HEK293 (cell line): ENCODE data around the gene PHF5A.

ENCODE experiments used
- ATF2 ChIP-seq: fragments of 450-650 bp; formaldehyde crosslinking; IDR thresholded peaks from 2 replicates; pipeline ENCODE4 v1.5.1; 2016; ENCODE audit warnings: missing biosample characterization, missing genetic modification characterization, low read depth
- CTCF ChIP-seq: fragments of 450-650 bp; formaldehyde crosslinking; IDR thresholded peaks from 2 replicates; pipeline ENCODE4 v1.5.1; 2016; ENCODE audit warnings: missing biosample characterization, missing genetic modification characterization
- FEZF1 ChIP-seq: fragments of 450-650 bp; formaldehyde crosslinking; IDR thresholded peaks from 2 replicates; pipeline ENCODE4 v1.5.1; 2016; ENCODE audit warnings: missing biosample characterization, missing genetic modification characterization
- PRDM1 ChIP-seq: fragments of 450-650 bp; formaldehyde crosslinking; IDR thresholded peaks from 2 replicates; pipeline ENCODE4; 2016; ENCODE audit warnings: missing biosample characterization, missing genetic modification characterization
- PRDM6 ChIP-seq: fragments of 450-650 bp; formaldehyde crosslinking; IDR thresholded peaks from 2 replicates; pipeline ENCODE4 v1.5.1; 2017; ENCODE audit warnings: missing biosample characterization, missing genetic modification characterization
- RBAK ChIP-seq: fragments of 450-650 bp; formaldehyde crosslinking; IDR thresholded peaks from 2 replicates; pipeline ENCODE4 v1.5.1; 2016; ENCODE audit warnings: missing biosample characterization, missing genetic modification characterization
- SCRT2 ChIP-seq: fragments of 450-650 bp; formaldehyde crosslinking; IDR thresholded peaks from 2 replicates; pipeline ENCODE4 v1.5.1; 2016; ENCODE audit warnings: missing biosample characterization, missing genetic modification characterization
- ZBTB49 ChIP-seq: fragments of 450-650 bp; formaldehyde crosslinking; IDR thresholded peaks from 2 replicates; pipeline ENCODE4 v1.5.1; 2016; ENCODE audit warnings: missing biosample characterization, missing genetic modification characterization, low read depth
- ZFP37 ChIP-seq: fragments of 450-650 bp; formaldehyde crosslinking; IDR thresholded peaks from 2 replicates; pipeline ENCODE4 v1.5.1; 2016; ENCODE audit warnings: missing biosample characterization, missing genetic modification characterization
- ZFP69B ChIP-seq: fragments of 450-650 bp; formaldehyde crosslinking; IDR thresholded peaks from 2 replicates; pipeline ENCODE4 v1.5.1; 2016; ENCODE audit warnings: missing biosample characterization, missing genetic modification characterization
- ZNF112 ChIP-seq: fragments of 450-650 bp; formaldehyde crosslinking; IDR thresholded peaks from 2 replicates; pipeline ENCODE4 v1.5.0; 2017; ENCODE audit warnings: missing biosample characterization, missing genetic modification characterization
- ZNF133 ChIP-seq: fragments of 450-650 bp; formaldehyde crosslinking; IDR thresholded peaks from 2 replicates; pipeline ENCODE4 v1.5.1; 2016; ENCODE audit warnings: missing biosample characterization, missing genetic modification characterization
- ZNF155 ChIP-seq: fragments of 450-650 bp; formaldehyde crosslinking; IDR thresholded peaks from 2 replicates; pipeline ENCODE4 v1.5.1; 2016; ENCODE audit warnings: missing biosample characterization, missing genetic modification characterization
- ZNF169 ChIP-seq: fragments of 450-650 bp; formaldehyde crosslinking; IDR thresholded peaks from 2 replicates; pipeline ENCODE4 v1.5.1; 2016; ENCODE audit warnings: missing biosample characterization, missing genetic modification characterization
- ZNF184 ChIP-seq: fragments of 450-650 bp; IDR thresholded peaks from 2 replicates; pipeline ENCODE4 v1.5.1; 2018; ENCODE audit warnings: missing biosample characterization, mild to moderate bottlenecking, missing genetic modification characterization
- ZNF23 ChIP-seq: fragments of 450-650 bp; formaldehyde crosslinking; IDR thresholded peaks from 2 replicates; pipeline ENCODE4 v1.5.1; 2016; ENCODE audit warnings: missing biosample characterization, missing genetic modification characterization, borderline replicate concordance
- ZNF302 ChIP-seq: fragments of 450-650 bp; formaldehyde crosslinking; IDR thresholded peaks from 2 replicates; pipeline ENCODE4 v1.5.1; 2016; ENCODE audit warnings: missing biosample characterization, missing genetic modification characterization, low read depth
- ZNF354C ChIP-seq: fragments of 450-650 bp; formaldehyde crosslinking; IDR thresholded peaks from 2 replicates; pipeline ENCODE4 v1.5.1; 2016; ENCODE audit warnings: missing biosample characterization, missing genetic modification characterization, low read depth, borderline replicate concordance
- ZNF362 ChIP-seq: fragments of 450-650 bp; formaldehyde crosslinking; IDR thresholded peaks from 2 replicates; pipeline ENCODE4 v1.5.1; 2016; ENCODE audit warnings: missing biosample characterization, missing genetic modification characterization
- ZNF423 ChIP-seq: fragments of 450-650 bp; formaldehyde crosslinking; IDR thresholded peaks from 2 replicates; pipeline ENCODE4 v1.5.1; 2016; ENCODE audit warnings: missing biosample characterization, missing genetic modification characterization
- ZNF426 ChIP-seq: fragments of 450-650 bp; formaldehyde crosslinking; IDR thresholded peaks from 2 replicates; pipeline ENCODE4 v1.5.1; 2017; ENCODE audit warnings: missing biosample characterization, missing genetic modification characterization, mild to moderate bottlenecking, inconsistent platforms, moderate library complexity
- ZNF488 ChIP-seq: fragments of 450-650 bp; formaldehyde crosslinking; IDR thresholded peaks from 2 replicates; pipeline ENCODE4 v1.5.1; 2016; ENCODE audit warnings: missing biosample characterization, missing genetic modification characterization
- ZNF561 ChIP-seq: fragments of 450-650 bp; IDR thresholded peaks from 2 replicates; pipeline ENCODE4 v1.5.1; 2018; ENCODE audit warnings: missing biosample characterization, missing genetic modification characterization, borderline replicate concordance
- TF ChIP-seq, protein P1 (sequence below): fragments of 450-650 bp; formaldehyde crosslinking; IDR thresholded peaks from 2 replicates; pipeline ENCODE4 v1.5.1; 2017; ENCODE audit warnings: missing biosample characterization, missing genetic modification characterization
- TF ChIP-seq, protein P2 (sequence below): fragments of 450-650 bp; formaldehyde crosslinking; IDR thresholded peaks from 2 replicates; pipeline ENCODE4 v1.5.1; 2017; ENCODE audit warnings: missing biosample characterization, mild to moderate bottlenecking, missing genetic modification characterization, moderate library complexity
- TF ChIP-seq, protein P3 (sequence below): fragments of 450-650 bp; formaldehyde crosslinking; IDR thresholded peaks from 2 replicates; pipeline ENCODE4 v1.5.1; 2017; ENCODE audit warnings: missing biosample characterization, missing genetic modification characterization

The PHF5A gene

DNA sequence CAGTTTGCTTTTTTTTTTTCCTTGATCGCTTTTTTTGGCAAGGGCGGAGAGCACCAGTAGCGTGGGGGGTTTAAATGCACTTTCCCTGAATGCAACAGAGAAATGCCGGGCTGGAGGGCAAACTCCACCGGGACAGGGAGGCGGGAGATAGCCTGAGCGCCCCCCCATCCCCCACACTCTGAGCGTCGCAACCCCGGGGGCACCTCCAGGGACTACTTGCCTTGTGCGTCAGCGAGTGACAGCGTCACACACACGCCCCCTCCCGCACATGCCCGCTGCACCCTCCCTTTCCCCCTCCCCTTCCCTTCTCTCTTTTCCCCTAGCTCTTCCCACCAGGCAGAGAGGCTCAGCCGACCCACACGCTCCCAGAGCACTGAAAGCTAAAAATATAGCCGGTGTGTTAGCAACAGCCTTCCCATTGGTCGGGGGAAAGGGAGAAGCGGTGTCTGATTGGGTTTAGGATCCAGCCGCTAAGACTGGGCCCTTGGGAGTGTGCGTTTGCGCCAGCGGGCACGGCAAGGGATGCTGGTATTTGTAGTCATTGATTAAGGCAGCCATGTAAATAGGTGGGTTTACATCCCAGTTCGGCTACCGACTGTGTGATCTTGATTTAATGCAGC is 20.2 kb downstream of the PHF5A start (continued):
- TF ChIP-seq CTCF (tag by site-specific recombination) (0 out of 2 replicates have a peak, but pooled peaks have one; percentile 14), ZNF112 (tag by site-specific recombination) (no peak), PRDM6 (tag by site-specific recombination) (no peak; the same call in 1 of the 2 replicates), ZNF423 (peak; percentile 96), ZNF184 (tag by site-specific recombination) (peak; percentile 45; the same call in 1 of the 2 replicates), ZBTB49 (tag by site-specific recombination) (no peak), ZFP69B (tag by site-specific recombination) (peak; percentile 25), ZFP37 (tag by site-specific recombination) (peak; percentile 82), FEZF1 (tag by site-specific recombination) (peak; percentile 38), ZNF302 (no peak), ZNF362 (tag by site-specific recombination) (peak; percentile 9), ZNF354C (tag by site-specific recombination) (no peak), RBAK (tag by site-specific recombination) (no peak), ATF2 (tag by site-specific recombination) (peak; percentile 60; the same call in 1 of the 2 replicates), ZNF133 (tag by site-specific recombination) (0 out of 2 replicates have a peak, but pooled peaks have one; percentile 23), SCRT2 (tag by site-specific recombination) (no peak), ZNF23 (tag by site-specific recombination) (no peak), ZNF169 (no peak), ZNF561 (tag by site-specific recombination) (0 out of 2 replicates have a peak, but pooled peaks have one; percentile 8), ZNF426 (tag by site-specific recombination) (no peak), PRDM1 (tag by site-specific recombination) (peak; percentile 98), ZNF155 (tag by site-specific recombination) (no peak), ZNF488 (tag by site-specific recombination) (no peak)
- TF ChIP-seq, protein P1, sequence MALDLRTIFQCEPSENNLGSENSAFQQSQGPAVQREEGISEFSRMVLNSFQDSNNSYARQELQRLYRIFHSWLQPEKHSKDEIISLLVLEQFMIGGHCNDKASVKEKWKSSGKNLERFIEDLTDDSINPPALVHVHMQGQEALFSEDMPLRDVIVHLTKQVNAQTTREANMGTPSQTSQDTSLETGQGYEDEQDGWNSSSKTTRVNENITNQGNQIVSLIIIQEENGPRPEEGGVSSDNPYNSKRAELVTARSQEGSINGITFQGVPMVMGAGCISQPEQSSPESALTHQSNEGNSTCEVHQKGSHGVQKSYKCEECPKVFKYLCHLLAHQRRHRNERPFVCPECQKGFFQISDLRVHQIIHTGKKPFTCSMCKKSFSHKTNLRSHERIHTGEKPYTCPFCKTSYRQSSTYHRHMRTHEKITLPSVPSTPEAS (tag by site-specific recombination), result no peak
- TF ChIP-seq, protein P2, sequence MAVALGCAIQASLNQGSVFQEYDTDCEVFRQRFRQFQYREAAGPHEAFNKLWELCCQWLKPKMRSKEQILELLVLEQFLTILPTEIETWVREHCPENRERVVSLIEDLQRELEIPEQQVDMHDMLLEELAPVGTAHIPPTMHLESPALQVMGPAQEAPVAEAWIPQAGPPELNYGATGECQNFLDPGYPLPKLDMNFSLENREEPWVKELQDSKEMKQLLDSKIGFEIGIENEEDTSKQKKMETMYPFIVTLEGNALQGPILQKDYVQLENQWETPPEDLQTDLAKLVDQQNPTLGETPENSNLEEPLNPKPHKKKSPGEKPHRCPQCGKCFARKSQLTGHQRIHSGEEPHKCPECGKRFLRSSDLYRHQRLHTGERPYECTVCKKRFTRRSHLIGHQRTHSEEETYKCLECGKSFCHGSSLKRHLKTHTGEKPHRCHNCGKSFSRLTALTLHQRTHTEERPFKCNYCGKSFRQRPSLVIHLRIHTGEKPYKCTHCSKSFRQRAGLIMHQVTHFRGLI (tag by site-specific recombination), result no peak
- TF ChIP-seq, protein P3, sequence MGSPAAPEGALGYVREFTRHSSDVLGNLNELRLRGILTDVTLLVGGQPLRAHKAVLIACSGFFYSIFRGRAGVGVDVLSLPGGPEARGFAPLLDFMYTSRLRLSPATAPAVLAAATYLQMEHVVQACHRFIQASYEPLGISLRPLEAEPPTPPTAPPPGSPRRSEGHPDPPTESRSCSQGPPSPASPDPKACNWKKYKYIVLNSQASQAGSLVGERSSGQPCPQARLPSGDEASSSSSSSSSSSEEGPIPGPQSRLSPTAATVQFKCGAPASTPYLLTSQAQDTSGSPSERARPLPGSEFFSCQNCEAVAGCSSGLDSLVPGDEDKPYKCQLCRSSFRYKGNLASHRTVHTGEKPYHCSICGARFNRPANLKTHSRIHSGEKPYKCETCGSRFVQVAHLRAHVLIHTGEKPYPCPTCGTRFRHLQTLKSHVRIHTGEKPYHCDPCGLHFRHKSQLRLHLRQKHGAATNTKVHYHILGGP, result no peak
